Embryonic facial prominence (tissue), 1 donor: Measurements from ENCODE around the gene CEP97.
"Not testable (repeated sequence)": the region's sequence is repeated elsewhere in the genome, so short reads cannot be mapped to it uniquely, and the experiment has no call there.

ENCODE experiments used
- DNase-seq: peaks from one replicate; pipeline ENCODE4 v3.0.0-alpha.2; 2016; ENCODE audit errors: extremely low spot score

Gene CEP97

GRCh38 chr3:101762041-101762646 lies 37.7 kb downstream of the CEP97 start:
- DNase-seq = no peak

DNA sequence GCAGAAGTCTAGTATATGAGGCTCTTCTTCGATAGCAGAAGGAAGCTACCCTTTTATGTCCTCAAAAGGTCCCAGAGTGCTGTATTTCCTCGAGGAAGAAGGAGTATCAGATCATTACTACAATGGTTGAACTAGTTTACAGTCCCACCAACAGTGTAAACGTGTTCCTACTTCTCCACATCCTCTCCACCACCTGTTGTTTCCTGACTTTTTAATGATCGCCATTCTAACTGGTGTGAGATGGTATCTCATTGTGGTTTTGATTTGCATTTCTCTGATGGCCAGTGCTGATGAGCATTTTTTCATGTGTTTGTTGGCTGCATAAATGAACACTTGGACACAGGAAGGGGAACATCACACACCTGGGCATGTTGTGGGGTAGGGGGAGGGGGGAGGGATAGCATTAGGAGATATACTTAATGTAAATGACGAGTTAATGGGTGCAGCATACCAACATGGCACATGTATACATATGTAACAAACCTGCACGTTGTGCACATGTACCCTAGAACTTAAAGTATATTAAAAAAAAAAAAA lies 53.4 kb downstream of the CEP97 start:
- not testable (repeated sequence) for DNase-seq

DNA sequence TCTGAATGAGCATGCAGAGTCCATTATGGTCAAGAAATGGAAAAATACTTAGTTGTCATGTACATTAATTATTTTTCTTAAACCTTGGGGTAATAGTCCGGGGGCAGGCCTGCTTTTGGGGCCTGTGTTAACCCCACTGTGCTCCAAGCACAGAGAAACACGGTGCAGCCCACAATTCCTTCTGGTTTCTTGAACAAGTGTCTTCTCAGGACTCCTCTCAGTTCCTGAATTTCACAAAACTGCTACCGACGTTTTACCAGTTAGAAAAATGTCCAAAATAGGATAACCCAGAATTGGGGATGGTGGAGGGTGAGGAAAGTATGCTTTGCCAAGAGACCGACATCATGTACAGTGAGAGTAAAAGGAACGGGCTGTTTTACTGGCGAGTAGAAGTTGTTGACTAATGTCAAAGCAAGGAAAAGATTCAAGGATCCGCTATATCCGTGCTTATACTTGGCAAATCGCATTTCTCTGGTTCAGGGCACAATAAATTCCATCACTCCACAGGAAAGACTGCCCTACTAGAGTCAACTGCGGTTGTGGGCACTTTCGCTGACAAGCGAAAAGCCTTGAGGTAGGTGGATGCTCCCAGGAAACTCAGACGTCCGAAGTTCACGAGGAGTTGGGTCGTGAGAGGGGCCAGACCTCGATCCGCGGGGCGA lies 54.1 kb downstream of the CEP97 start:
- DNase-seq = no peak

DNA sequence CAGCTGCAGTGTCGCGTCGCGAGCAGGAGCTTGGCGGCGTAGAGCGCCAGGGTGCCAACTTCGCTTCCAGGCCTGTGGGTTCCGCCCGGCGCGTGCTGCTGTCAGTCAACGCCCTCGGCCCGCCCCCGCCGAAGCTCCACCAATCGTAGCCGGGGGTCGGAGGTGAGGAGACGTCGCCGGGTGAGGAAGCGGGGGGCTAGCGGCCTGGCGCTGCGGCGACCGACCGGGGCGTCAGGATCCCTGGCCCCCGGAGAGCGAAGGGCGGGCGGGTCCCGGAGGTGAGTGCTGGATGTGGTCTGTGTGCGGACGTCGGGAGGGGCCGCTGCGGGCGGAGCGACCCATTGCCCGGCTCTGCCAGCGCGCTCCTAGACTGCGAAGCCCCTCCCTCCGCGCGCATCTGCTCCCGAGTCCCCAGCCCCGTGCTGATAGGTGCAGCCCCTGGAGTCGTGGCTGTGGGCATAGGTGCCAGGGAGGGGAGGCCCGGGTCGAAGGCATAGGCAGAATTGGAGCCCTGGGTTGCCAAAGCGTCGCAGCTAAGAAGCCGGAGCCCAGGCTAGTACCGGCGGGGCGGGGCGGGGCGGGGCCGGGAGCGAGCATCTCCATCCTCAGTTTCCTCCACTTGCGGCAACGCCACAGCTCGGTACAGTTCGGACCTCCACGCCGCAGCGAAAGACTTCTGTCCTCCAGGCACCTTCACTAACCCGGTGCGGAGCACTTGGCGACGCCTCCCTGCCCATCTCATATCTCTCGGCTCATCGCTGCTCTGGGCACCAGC lies 54.8 kb downstream of the CEP97 start, which contains the start of gene NXPE3:
Gene NXPE3 (plus strand): TSS at position 165 of the 775 bp plus-strand sequence. CDS start 6,386 bp downstream, outside the sequence.
- peak; percentile 59 for DNase-seq

GRCh38 chr3:101779822-101780381 lies 55.5 kb downstream of the CEP97 start:
- DNase-seq = no peak

GRCh38 chr3:101780661-101781060 lies 56.2 kb downstream of the CEP97 start:
- DNase-seq = no peak

DNA sequence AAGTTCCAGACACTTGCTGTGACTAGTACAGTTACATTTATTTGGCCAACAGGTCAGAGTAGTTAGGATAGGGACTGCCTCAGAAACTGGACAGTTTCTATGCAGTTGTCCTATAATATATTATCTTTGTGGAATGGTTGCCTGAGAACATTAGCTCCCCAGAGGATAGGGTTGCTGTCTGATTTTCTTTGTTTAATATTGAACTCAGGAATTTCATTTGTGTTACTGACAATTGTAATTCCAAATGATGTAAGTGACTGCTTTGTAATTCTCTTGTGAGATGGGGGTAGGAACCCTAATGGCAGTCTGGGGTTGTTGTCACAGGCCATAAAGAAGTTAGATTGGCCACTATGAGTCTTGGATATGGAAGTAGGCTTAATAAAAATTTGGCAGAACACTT lies 56.8 kb downstream of the CEP97 start:
- DNase-seq = no peak

DNA sequence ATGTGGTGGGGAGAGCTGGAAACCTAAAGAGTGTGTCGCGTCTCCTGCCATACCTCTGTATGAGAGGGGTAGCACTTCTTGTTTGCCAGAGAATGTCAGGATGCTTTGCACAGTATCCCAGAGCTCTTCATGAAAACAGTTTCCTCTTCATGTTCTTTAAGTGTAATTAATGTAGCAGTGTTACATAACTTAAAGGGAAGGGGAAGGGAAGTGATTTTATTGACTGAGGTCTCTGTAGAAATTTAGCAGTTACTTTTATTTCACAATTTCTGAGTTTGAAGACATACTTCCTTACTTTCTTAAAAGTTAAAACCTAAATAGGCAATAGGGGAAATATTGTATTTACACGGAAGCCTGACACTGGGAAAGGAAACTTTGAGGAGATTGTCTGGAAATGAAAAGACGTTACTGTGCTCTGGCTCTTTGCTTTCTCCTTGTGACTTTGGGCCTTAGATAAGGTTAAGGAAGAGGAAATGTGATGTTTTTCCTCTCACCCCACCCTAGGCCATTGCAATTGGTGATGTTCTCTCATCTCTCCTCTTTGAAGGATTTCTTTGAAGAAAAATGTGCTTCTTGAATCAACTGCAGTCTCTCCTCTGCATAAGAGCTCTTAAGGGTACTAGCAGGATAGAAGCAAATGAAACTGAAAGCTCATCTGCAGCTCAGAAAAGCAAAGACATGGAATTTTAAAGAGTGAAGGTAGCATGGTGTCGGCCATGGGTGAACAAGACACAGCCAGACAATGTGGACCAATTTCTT lies 60.6 kb downstream of the CEP97 start:
- DNase-seq = no peak

- DNase-seq = no peak
Measured at GRCh38 chr3:101791778-101792177, 67.4 kb downstream of the CEP97 start.

- no peak for DNase-seq
Measured at GRCh38 chr3:101796077-101796680, 71.8 kb downstream of the CEP97 start.

DNA sequence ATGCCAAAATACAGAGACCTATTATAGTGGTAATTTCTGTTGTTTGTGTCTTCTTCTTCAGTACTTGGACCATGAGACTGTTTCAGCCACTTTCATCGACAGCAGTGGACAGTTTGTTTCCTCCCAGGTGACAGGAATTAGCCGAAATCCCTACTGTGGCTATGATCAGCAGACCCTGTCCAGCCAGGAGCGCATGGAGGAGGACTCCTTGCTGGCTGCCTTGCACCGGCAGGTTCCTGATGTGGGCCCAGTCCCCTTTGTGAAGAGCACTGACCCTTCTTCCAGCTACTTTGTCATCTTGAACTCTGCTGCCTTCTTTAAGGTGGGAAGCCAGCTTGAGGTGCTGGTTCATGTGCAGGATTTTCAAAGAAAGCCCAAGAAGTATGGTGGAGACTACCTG lies 76.8 kb downstream of the CEP97 start:
- no peak for DNase-seq

- no peak for DNase-seq
Measured at GRCh38 chr3:101802179-101802578, 77.8 kb downstream of the CEP97 start.

GRCh38 chr3:101803173-101803782 lies 78.9 kb downstream of the CEP97 start:
- DNase-seq = peak; percentile 66

DNA sequence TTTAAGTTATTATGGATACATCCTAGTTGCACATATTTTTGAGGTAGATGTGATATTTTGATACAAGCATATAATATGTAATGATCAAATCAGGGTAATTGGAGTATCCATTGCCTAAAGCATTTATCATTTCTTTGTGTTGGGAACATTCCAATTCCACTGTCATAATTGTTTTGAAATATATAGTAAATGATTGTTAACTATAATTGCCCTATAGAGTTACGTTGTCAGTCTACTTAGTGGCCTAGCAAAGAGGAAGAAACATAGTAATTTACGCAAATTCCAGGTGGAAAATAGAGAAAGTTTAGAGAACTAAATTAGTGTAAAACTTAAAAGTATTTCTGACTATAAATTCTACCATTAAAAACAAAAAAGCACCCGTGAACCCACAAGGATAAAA lies 79.5 kb downstream of the CEP97 start:
- no peak for DNase-seq

GRCh38 chr3:101806491-101806890 lies 82.1 kb downstream of the CEP97 start:
- DNase-seq = no peak

- no peak for DNase-seq
Measured at GRCh38 chr3:101807888-101808287, 83.5 kb downstream of the CEP97 start.

DNA sequence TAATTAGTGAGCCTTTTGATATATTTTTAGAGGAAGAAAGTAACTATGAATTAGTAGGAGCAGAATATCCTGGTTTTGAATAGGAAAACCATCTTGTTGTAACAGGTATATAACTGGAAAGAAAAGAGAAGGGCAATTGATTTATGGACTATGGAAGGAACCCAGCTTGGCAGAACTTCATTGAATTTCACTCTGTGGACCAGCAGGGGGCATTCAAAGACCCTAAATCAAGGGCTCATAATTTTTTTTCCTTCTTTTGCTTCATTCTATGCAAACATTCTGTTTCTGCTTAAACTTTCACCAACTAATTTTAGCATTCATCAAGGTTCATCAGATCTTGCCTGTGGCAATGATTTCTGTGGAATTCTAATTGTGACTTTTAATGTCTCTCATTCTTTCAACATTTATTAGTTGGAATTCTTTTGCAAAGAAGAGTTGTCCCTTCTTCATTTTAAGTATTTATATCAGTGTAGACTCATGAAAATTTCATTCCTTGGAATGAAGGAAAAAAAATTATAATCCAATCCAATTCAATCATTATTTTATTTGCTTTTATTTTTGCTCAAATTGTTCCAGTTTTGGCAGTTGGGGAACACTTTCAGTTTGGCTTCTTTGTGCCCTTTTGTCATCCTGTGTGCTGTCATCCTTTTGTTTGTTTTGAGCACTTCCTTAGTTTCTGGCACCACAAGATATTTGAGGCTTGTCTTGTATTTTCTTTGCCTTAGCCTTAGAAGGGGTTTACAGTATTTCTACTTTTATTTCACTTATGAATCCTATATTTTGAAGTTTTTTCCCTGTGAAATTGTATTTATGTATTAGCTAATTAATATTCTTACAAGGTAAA lies 85.0 kb downstream of the CEP97 start:
- DNase-seq = peak; percentile 29

DNA sequence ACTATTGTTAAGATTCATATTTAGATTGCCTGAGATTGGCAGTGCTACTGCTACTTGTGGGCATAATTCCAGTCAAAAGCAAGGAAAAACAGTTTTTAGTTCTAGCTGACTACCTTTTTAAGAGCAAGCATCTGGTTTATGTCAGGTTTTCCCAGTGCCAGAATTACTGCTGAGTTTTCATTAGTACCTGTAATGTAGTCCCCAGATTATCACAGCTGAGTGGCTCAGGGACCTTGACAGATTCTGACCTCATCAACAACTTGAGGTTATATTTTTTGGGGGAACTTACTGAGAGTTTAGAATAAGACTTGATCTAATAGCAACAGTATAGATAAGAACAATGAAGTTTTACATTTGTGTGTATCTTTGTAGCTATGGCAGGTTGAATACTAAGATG lies 85.6 kb downstream of the CEP97 start:
- no peak for DNase-seq

DNA sequence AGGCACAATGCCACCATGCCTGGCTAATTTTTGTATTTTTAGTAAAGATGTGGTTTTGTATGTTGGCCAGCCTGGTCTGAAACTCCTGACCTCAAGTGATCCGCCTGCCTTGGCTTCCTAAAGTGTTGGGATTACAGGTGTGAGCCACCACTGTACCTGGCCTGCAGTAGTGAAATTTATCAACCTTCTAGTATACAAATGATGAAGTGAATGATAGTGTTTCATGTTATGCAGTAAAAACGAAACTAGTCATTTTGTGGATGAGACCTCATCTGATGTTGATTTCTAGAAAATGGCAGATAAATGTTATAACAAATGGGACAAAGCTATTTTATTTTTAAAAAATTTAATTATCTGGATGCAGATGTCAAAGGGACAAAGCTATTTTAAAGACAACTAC lies 87.5 kb downstream of the CEP97 start:
- DNase-seq = no peak

DNA sequence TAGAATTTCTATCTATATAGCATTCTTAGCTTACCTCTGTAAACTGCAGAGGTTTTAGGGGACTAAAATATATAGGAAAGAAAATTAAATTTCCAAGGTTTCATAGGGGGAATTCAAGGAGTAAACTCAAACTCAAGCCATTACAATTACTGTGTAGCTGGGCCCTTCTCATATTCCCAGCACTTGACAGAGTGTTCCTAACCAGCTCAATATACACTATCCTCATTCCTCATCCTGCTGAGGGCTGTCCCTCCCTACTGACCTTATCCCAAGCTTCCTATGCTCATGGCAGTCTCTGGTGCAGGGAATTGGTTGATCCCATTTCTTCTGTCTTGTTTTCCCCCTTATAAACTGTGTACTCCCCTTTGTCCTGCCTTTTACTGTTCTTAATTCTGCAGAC lies 88.5 kb downstream of the CEP97 start:
- no peak for DNase-seq
